GM12878 (cell line): Measurements from ENCODE around the gene PTAFR. TPM values are rescaled to one million over a fixed set of nuclear protein-coding genes. Genes with fewer than 3 reads are reported as not detected.

Experiments used
- ATF2 ChIP-seq: IDR thresholded peaks from 2 replicates; pipeline ENCODE4 v1.6.1; 2012; ENCODE audit warnings: low read length, inconsistent platforms
- BMI1 ChIP-seq: fragments of 450-650 bp; IDR thresholded peaks from 2 replicates; pipeline ENCODE4 v1.6.1; 2016; ENCODE audit warnings: mild to moderate bottlenecking, moderate library complexity, borderline replicate concordance
- EED ChIP-seq: sonication (generic); IDR thresholded peaks from 2 replicates; pipeline ENCODE4 v1.6.1; 2016; ENCODE audit warnings: antibody characterized with exemption, low read depth
- ESRRA ChIP-seq: IDR thresholded peaks from 2 replicates; pipeline ENCODE4 v1.6.1; 2012; ENCODE audit warnings: mild to moderate bottlenecking, low read length, improper control_type of control experiment
- GABPA ChIP-seq: IDR thresholded peaks from 2 replicates; pipeline ENCODE4 v1.6.1; 2014; ENCODE audit warnings: antibody characterized with exemption, low read depth, mild to moderate bottlenecking, inconsistent platforms
- IKZF2 ChIP-seq, 2 experiments: fragments of 450-650 bp; IDR thresholded peaks; 2 replicates each; pipeline ENCODE4 v1.6.1; 2017; ENCODE audit warnings: mild to moderate bottlenecking in 2 of 2, moderate library complexity in 2 of 2
- IRF3 ChIP-seq: fragments of 450-650 bp; IDR thresholded peaks from 2 replicates; pipeline ENCODE4 v1.6.1; 2014; ENCODE audit warnings: mild to moderate bottlenecking
- IRF5 ChIP-seq: fragments of 450-650 bp; IDR thresholded peaks from 2 replicates; pipeline ENCODE4 v1.6.1; 2017; ENCODE audit warnings: borderline replicate concordance
- LARP7 ChIP-seq: fragments of 450-650 bp; IDR thresholded peaks from 2 replicates; pipeline ENCODE4 v1.6.1; 2017; ENCODE audit warnings: mild to moderate bottlenecking
- MAX ChIP-seq: IDR thresholded peaks from 2 replicates; pipeline ENCODE4 v1.6.1; 2012; ENCODE audit warnings: low read depth, low read length, improper control_type of control experiment
- MXI1 ChIP-seq: fragments of 150-350 bp; IDR thresholded peaks from 2 replicates; pipeline ENCODE4 v1.6.1; 2011; ENCODE audit warnings: low read depth, mild to moderate bottlenecking, inconsistent platforms, low read length, improper control_type of control experiment
- NR2C2 ChIP-seq: IDR thresholded peaks from 2 replicates; pipeline ENCODE4 v1.6.1; 2011; ENCODE audit warnings: borderline replicate concordance, low read depth; ENCODE audit not compliant: control insufficient read depth, insufficient read length
- NR2F1 ChIP-seq: fragments of 450-650 bp; conservative IDR thresholded peaks from 2 replicates; pipeline ENCODE4 v1.6.1; 2017; ENCODE audit warnings: mild to moderate bottlenecking
- PAX5 ChIP-seq: IDR thresholded peaks from 2 replicates; pipeline ENCODE4 v1.6.1; 2011; ENCODE audit warnings: low read depth, low read length, borderline replicate concordance
- POLR2A ChIP-seq: IDR thresholded peaks from 2 replicates; pipeline ENCODE4 v1.6.1; 2011; ENCODE audit warnings: low read depth, mild to moderate bottlenecking, low read length
- POLR2AphosphoS2 ChIP-seq: IDR thresholded peaks from 2 replicates; pipeline ENCODE4 v1.6.1; 2011; ENCODE audit warnings: low read depth, mild to moderate bottlenecking, low read length, improper control_type of control experiment, moderate library complexity
- RAD21 ChIP-seq: IDR thresholded peaks from 2 replicates; pipeline ENCODE4 v1.6.1; 2011; ENCODE audit warnings: mild to moderate bottlenecking, low read depth, low read length, moderate library complexity; ENCODE audit not compliant: insufficient read depth
- SIX5 ChIP-seq: IDR thresholded peaks from 2 replicates; pipeline ENCODE4 v1.6.1; 2011; ENCODE audit warnings: mild to moderate bottlenecking, low read depth, low read length, moderate library complexity; ENCODE audit not compliant: severe bottlenecking
- SREBF1 ChIP-seq: IDR thresholded peaks from 2 replicates; pipeline ENCODE4 v1.6.1; 2012; ENCODE audit warnings: mild to moderate bottlenecking, low read length
- TARDBP ChIP-seq: IDR thresholded peaks from 2 replicates; pipeline ENCODE4 v1.6.1; 2016; ENCODE audit warnings: borderline replicate concordance
- ZNF622 ChIP-seq: fragments of 450-650 bp; IDR thresholded peaks from 2 replicates; pipeline ENCODE4 v1.6.1; 2017; ENCODE audit warnings: mild to moderate bottlenecking, inconsistent platforms
- polyA plus RNA-seq, 11 experiments: library from polyadenylated mRNA; depleted of rRNA in 4 of 11; unstranded in 6 of 11; stranded (reverse) in 5 of 11; fragments of >200 nt; fragmentation: Nextera tagmentation in 4 of 11; fragmentation: Illumina TruSeq in 1 of 11; extraction: Ambion mirVana in 4 of 11; extraction: Trizol in 1 of 11; gene quantifications; 1 replicate in 1 of 11; 2 replicates in 10 of 11; pipeline versions ENCODE4 v1.2.1 to v1.2.3, GENCODE V29; 2011 to 2016; ENCODE audit warnings: inconsistent platforms in 2 of 11, missing spikeins in 2 of 11, low read depth in 1 of 11
- total RNA-seq, 4 experiments: library from RNA; depleted of rRNA in 3 of 4; stranded (reverse); fragments of >200 nt in 3 of 4; fragmentation: Illumina TruSeq in 1 of 4; extraction: Trizol in 1 of 4; gene quantifications; 2 replicates each; pipeline versions ENCODE4 v1.2.1 to v1.2.3, GENCODE V29; 2013 to 2021
- TF ChIP-seq, protein P1 (sequence below): fragments of 450-650 bp; IDR thresholded peaks from 2 replicates; pipeline ENCODE4 v1.6.1; 2017; ENCODE audit warnings: mild to moderate bottlenecking, low read depth, inconsistent platforms; ENCODE audit not compliant: poor library complexity, severe bottlenecking
- TF ChIP-seq, protein P2 (sequence below): IDR thresholded peaks from 2 replicates; pipeline ENCODE4 v1.6.1; 2011; ENCODE audit warnings: mild to moderate bottlenecking, low read depth, low read length, moderate library complexity; ENCODE audit not compliant: insufficient replicate concordance

PTAFR gene
- total and polyA plus RNA-seq, 10 of the 15 experiments (the other 5 are each of a cell fraction or from before 2014, with no cell fraction given): 17.5 to 251 (median 27.7) TPM

DNA sequence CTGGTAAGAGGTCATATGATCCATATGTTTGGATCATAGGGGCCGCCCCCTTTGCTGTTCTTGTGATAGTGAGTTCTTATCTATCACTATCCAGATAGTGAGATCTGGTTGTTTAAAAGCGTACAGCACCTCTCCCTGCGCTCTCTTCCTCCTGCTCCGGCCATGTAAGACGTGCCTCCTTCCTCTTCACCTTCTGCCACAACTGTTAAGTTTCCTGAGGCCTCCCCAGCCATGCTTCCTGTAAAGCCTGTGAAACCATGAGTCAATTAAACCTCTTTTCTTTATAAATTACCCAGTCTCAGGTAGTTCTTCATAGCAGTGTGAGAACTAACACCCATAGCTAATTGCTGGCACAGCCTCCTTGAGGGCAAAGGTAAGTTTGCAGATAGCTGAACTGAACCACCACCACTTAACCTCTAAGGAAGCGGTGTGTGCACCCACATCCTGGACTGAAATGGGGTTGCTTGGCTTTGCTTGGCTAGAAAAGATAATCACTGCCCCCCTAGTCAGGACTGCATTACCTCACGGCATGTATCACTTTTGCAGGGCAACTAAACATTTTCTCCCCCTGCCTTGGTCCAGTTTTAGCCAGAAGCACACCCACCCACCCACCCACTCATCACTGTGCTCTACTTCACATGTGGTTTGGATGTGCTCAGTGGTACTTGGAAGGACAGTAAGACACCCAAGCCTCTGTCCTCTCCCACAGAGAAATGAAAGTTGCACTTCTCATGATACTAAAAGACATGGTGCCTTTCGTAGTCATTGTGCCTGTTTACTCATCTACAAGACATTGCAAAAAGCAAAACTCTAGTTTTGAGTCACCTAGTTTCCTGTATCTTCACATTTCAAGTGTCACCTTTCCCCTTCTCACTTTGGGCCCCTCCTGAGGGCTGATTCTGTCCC lies 23.1 kb upstream of the PTAFR start (continued):
- TF ChIP-seq NR2C2: no peak
- TF ChIP-seq LARP7: no peak
- peak; percentile 54; the same call in 1 of the 2 replicates for TF ChIP-seq GABPA
- no peak for TF ChIP-seq SREBF1
- TF ChIP-seq MAX: no peak
- peak; percentile 29; the same call in 1 of the 2 replicates for TF ChIP-seq RAD21
- TF ChIP-seq, protein P1, sequence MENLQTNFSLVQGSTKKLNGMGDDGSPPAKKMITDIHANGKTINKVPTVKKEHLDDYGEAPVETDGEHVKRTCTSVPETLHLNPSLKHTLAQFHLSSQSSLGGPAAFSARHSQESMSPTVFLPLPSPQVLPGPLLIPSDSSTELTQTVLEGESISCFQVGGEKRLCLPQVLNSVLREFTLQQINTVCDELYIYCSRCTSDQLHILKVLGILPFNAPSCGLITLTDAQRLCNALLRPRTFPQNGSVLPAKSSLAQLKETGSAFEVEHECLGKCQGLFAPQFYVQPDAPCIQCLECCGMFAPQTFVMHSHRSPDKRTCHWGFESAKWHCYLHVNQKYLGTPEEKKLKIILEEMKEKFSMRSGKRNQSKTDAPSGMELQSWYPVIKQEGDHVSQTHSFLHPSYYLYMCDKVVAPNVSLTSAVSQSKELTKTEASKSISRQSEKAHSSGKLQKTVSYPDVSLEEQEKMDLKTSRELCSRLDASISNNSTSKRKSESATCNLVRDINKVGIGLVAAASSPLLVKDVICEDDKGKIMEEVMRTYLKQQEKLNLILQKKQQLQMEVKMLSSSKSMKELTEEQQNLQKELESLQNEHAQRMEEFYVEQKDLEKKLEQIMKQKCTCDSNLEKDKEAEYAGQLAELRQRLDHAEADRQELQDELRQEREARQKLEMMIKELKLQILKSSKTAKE: peak; percentile 92
- peak; percentile 84 for TF ChIP-seq MXI1
- peak; percentile 58; the same call in 1 of the 2 replicates for TF ChIP-seq POLR2A
- TF ChIP-seq, protein P2, sequence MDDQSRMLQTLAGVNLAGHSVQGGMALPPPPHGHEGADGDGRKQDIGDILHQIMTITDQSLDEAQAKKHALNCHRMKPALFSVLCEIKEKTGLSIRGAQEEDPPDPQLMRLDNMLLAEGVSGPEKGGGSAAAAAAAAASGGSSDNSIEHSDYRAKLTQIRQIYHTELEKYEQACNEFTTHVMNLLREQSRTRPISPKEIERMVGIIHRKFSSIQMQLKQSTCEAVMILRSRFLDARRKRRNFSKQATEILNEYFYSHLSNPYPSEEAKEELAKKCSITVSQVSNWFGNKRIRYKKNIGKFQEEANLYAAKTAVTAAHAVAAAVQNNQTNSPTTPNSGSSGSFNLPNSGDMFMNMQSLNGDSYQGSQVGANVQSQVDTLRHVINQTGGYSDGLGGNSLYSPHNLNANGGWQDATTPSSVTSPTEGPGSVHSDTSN: peak; percentile 36
- TF ChIP-seq PAX5: peak; percentile 88; the same call in 1 of the 2 replicates
- peak; percentile 84 for TF ChIP-seq EED
- TF ChIP-seq POLR2AphosphoS2: no peak
- no peak for TF ChIP-seq ZNF622
- no peak; the same call in 1 of the 2 replicates for TF ChIP-seq ESRRA
- no peak for TF ChIP-seq SIX5
- peak; percentile 48; the same call in 1 of the 2 replicates for TF ChIP-seq BMI1
- TF ChIP-seq IRF3: no peak
- TF ChIP-seq NR2F1: peak; percentile 98
- no peak for TF ChIP-seq IRF5
- TF ChIP-seq IKZF2 (IDR thresholded peaks at IDR 0.05): peak; percentile 86 to 88
- TF ChIP-seq TARDBP: peak; percentile 50; the same call in 1 of the 2 replicates
- TF ChIP-seq ATF2: peak; percentile 95
